SKM-1 (cell line): Measurements from ENCODE around the gene AARS2.
A peak's percentile ranks its signal among the peaks of the same experiment; 100 is the strongest.

Experiments
- DNase-seq: peaks from one replicate; lab custom pipeline; 2025; ENCODE audit not compliant: unreplicated experiment; lab: John Stamatoyannopoulos, UW

AARS2 gene

DNA sequence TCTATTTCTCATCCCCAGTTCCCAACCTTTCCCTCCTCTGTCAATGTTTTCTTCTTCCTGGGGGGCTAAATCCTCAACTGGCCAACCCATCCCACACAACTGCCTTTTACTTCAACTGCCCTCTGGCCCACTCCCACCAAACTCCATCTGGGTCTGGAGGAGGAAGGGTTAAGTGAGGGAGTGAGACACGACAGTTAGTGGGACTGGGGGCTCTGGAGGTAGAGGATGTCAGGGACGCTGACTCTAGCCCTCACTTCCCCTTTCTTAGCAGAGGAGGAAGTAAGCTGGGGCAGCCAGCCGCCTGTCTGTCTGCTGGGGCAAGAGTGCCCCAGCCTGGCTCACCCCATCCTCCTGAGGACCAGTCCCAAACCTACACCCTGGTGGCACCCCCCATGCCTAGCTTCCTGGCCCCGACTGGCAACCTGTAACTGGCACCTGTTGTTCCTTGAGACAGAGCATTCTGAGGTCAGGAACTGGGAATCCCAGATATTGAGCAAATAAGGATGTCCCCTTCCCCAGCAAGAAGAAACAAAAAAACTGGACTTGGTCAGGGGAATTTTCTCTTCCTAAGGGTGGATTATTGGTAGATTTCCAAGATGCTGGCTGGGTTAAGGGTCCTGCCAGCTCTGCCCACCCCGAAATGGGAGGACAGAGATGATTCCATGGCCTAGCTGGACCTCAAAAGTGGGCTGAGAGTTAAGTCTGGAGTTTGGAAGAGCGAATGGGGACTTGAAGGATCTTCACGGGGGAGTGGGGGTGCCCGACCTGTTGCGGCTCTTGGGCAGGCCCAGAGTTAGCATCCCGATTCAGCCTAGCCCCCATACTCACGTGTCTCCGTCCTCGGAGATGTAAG lies 48.8 kb downstream of the AARS2 start:
- DNase-seq = peak; percentile 77

DNA sequence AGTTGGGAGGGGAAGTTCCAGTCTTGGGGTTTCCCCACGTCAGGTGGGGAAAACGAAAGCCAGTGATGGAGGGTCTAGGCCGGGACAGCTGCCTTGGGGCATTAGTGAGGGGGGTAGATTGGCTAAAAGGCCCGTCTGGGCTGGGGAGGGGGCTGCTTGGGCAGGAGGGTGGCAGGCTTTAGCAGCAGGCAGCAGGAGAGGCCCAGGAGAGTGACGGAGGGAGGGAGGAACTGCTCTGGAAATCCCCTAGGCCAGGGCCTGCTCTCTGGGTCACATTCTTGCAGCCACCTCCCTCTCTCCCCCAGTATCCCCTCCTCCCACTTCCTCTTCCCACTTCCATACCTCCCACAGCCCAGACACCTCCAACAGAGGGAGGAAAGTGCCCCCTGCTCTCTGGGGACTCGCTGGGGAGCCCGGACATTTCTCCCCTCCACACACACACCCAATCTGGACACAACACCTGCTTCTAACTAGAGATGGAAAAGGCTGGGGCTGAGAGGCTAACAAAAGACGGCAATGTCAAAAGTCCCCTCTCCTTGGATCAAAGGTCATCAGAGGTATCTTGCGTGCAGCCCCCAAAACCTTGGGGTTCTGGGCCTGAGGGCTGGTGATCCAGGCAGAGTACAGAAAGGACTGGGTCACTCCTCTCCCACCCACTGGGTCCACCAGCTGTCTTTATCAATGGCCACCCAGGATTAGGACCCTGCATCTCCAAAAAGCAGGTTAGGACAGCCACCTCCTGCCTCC lies 49.6 kb downstream of the AARS2 start:
- no peak for DNase-seq

DNA sequence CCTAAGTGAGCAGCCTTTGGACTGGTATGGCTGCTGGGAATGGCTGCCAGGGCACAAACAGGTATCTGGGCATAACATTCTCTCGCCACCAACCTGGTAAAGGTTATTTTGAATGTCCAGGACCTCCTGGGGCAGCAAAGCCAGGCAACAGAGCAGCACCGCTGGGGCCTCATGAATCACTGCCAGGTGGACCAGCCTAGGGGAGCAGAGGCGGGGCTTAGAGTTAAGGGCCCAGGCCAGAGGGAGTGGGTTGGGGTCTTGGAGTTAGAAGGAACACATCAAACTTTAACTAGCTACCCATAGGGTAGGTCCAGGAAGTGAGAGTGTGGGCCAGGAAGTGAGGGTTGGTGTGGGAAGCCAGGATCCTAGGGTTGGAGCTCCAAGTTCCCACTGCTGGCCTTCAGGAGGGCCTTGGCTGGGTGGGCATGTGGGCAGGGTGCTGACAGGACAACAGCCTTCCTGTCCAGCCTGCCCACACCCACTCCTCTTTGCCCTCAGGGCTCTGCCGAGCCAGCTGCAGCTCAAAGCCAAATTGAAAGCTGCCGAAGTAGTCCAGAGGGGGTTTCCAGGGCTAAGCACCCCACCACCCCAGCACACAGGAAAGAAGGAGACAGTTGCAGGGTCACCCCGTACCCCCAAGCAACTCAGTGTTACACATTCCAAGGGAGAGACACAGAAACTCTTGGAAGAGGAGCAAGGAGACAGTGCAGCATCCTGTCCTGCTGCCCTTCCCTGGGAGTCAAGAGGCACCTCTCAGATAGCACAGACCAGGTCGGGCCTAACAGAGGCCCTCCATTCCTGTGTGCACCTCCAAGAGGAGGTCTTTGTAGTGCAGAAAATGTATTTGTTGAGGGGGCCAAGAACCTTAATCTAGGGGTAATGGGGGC lies 50.4 kb downstream of the AARS2 start:
- DNase-seq = no peak

DNA sequence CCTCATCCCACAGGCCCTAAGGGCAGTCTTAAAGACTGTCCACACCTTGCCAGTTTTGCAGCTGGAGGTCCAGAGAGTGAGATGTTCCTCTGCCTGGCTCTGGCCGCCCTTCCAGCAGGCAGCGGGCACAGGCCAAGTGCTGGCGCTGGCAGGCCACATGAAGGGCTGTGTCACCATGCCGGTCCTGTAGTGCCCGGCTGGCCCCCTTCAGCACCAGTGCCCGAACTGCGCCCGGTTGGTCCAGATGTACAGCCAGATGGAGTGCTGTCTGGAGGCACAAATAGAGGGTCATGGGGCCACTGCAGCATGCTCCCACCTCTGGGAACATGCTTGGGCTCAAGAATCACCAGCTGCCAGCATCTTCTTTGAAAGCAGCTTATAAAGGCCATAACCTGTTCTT lies 51.6 kb downstream of the AARS2 start:
- DNase-seq = no peak

DNA sequence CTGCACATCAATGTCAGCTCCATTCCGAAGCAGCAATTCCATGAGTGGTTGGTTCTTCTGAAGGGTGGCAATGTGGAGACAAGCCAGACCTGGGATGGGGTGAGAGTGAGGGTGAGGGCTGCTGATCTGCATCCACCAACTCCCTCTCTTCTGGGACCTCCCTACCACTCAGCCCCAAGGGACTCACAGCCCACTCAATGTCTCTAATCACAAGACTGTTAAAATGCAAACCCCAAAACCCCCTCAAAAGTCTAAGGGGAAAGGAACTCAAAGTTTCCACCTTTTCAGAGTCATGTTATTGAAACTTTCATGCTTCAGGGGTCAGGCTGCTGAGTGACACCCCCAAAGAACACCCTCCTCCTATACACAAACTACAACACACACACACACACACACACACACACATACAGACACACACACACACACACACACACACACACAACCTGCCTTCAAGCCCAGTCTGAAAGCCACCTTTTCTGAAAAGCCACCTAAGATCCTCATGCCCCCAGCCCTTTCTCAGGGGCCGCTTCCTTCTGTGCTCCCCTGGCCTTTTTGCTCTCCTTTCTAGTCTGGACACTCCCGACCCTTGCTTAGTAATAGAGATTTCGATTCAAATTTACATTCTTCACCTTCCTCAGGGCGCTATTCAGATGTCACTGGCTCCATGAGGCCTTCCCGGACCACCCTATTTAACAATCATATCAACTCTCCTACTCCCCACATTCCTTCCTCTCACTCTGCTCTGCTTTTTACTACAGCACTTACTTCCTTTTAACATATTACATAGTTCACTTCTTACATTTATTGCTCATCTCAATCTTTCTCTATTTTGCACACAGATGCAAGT lies 52.5 kb downstream of the AARS2 start:
- no peak for DNase-seq

DNA sequence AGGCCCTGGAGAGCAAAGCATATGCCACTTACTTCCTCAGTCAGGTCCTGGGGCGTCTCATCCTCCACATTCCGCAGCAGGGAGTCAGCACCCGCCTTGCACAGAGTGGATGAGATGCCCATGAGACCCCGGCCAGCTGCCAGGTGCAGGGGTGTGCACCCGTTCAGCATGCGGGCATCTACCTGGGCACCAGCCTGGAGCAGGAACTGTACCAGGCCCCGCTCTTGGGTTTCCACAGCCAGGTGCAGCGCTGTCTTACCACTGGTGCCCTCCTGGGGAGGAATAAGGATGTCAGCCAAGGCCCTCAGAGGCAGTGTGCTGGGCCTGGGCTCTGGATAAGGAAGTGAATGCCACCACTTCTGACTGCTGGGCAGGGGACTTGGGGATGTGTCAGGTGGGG lies 53.1 kb downstream of the AARS2 start:
- DNase-seq = no peak

DNA sequence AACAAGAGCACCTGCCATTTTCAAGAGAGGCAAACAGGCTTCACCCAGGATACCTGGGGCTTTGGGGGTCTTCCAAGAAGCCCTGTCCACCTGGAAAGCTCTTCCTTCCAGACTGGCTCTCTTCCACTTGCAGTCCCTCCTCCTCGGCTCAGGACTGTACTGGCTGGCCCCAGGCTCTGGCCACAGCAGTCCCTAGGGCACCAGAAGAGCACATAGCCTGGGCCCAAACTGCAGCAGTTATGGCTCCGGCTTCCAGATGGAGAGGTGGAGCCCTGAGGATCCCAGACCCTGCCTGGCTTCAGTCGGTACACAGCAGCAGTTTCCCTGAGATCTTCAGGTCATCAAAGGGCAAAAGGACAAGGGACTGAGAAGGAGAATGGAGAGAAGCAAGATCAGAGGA lies 54.2 kb downstream of the AARS2 start:
- no peak for DNase-seq

DNA sequence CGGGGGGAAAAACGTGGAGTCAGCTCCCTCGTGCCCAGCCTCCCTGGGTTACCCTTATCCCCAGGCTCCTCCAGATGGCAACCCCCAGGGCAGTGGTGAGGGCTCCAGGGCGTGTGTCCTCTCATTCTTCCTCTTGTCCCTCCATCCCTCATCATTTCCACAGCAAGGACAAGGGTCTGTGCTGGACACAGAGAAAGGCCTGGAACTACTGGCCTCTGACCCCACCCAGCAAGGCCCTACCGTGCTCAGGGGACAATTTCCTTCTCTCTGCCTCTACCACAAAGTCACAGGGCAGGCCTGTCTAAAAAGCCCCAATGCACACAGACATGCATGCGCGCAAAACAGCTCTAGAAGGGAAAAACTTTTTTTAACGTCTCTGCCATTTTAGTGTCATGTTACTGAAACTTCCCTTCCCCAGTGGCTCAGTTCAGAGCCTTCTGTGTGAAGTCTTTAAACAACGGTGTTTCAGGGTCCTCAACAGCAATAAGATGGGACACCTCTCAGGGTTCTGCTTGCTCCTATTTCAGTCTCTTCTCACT lies 54.8 kb downstream of the AARS2 start:
- no peak for DNase-seq

DNA sequence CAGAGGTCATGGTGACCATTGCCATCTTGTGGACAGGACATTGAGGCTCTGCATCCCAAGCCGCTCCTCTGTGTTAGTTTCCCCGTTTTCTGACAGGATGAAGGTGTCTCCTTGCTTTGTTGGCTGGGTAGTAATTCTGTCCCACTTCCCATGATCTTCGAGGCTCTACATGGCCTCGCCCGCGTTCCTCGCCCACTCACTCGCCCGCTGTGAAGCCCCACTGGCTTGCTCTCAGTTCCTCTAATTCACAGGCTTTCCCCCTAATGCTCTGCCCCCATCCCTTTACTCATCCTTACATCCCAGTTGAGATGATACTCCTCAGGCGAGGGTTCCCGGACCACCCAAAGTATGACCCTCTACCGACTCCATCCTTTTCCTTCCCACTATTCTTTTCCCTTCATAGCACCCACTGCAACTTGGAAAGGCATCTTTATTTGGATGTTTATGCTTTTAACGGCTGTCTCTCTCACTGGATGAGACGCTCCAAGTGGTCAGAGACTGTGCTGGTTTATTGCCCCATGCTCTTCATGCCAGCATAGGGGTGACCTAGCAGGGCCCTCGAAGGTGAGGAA lies 55.3 kb downstream of the AARS2 start:
- DNase-seq = no peak

DNA sequence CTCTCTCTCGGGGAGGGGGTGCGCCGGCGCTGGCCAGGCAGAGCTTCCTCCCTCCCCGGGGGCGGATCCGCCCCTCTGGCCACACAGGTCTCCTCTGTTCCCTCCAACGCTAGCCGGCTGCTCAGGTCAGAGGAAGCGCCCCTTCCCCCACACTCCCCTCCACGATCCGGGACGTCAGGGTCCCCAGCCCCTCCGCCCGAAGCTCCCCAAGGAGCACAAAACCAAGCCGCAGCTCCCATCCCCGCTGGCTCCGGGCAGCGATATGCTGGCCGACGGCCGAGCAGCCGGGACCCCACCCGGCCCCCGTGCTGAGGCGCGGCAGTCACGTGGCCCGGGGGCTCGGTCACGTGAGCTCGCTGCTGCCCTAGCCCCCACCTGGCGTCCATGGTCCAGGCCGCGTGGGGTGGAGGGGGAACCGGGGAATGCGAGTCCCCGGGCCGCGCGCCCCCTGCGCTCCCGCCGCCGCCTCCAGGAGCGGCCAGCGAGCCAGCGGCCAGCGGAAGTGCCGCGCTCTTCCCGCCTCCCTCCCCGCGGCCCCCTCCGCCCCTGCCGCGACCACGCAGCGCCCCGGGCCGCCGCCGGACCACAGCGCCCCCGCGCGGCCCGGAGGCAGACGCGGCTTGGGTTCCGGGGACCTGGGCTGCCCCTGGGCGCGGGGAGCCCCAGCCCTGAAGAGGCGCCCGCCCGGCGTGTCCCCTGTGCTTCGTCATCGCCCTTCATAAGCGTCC lies 56.0 kb downstream of the AARS2 start, which contains the start of gene SLC35B2:
Gene SLC35B2, minus strand, starts transcription at position 504 of the 728 bp plus-strand sequence. Its CDS starts 118 bp downstream, at position 386.
- peak; percentile 38 for DNase-seq

DNA sequence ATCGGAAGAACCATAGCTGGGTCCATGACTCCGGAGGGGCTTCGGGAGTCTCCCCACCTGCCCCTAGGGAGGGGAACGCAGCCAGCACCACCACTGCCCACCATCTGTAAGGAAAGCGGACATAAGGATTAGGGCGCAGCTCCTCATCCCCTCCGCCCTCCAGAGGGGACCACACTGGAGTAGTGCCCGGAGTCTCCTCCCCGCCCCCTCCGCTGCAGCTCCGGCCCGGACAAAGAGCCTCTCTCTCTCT lies 56.4 kb downstream of the AARS2 start:
- no peak for DNase-seq

DNA sequence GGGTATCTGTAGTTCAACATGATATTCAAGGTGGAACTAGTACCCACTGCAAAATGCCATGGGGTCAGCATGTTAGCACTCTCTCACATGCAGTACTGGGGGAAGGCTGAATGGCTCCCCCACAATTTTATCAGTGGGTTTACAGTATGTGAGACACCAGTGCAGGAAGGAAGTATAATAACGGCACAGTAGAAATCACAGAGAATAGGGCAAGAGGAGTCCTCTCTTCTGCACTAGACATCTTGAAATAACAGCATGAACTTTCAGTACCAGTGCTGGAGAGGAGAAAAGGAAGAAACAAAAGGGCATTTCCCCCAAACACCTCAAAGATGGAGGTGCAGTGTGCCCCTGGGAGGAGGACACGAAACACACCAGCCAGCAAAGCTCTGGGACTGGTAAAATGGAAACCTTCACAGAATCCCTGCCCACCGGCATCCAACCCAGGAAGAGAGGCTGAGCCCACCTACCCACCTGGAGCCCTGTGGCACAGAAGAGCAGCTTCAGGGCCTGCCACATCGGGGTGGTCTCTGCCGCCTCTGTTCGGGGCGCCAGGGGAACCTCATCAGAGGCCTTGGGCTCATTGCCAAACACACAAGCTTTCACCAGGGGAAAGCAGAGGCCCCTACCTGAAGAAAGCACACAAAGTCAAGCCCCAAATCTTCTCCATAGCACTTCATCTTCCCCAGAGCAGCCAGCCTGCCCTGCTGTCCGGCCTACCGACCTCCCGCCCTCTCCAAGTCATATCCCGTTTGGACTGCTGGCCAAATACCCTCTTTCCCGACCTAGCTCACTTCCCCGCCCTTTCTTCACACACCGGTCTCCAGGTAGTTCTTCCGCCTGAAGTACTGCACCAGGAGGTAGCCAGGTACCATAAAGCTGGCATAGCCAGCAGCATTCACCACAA lies 57.0 kb downstream of the AARS2 start:
- no peak for DNase-seq

DNA sequence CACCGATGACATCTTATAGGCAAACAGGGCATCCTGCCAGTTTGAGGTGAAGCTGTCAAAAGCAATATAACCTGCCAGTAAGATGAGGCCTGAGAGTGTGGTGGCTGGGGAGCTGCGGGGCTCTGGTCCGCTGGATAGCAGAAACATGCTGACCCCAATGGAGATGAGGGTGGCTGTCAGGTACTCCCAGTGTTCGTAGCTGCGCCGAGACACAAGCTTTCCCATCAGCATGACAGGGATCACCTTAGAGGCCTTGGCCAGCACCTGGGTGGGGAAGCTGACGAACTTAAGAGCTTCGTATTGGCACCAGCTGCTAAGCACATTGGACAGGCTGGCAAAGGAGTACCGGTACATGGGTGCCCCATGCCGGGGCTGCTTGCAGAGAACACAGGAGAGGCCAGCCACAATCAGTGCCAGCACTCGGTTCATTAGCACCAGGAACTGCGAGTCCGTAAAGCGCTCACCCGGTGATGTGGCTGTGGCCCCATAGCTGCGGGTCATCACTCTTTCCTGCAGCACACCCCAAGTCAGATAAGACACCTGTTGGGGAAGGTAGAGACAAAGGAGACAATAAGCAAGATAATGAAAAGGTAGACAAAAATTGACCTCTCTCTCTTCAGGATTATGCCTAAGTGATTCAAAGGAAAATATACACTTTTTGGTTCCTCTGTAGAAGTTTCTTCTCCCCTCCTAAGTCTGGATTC lies 57.9 kb downstream of the AARS2 start:
- DNase-seq = no peak

DNA sequence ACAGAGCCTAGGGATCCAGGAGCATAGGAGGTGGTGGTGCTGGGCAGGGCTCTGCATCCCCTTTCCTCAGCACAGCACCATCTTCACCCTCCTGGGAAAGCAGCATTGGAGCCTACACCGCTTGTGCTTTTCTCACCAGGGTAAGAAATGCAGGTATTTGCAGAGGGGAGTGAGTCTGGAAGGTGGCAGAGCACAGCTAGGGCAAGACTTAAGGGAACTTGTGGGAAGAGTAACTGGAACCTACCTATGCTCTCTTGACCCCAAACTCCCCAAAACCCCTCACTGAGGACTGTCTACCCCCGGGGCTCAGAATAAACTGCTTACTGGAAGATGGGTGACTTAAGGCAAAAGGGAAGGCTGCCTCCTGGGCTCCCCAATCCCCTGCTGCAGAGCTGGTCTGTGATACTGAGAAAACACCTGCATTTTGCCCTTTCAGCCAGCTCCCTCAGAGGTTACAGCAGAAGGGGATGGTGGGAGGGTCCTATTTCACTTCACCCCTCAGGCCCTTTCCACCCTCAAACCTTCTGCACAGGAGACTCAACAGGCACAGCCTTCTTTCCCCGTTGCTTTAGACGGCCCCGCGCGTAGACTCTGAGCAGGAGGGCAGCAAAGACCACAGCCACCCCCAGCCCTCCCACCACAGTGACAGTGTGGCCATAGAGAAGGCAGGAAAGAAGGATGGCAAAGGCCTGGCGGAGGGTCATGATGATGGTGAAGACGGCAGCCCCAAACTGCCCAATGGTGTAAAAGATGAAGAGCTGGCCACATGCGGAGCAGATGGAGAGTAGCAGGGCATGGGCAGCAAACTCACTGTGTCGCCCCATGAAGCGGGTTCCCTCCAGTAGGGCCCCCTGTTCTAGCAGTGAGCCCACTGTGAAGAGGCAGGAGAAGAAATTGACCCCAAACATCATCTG lies 58.7 kb downstream of the AARS2 start:
- DNase-seq = no peak

DNA sequence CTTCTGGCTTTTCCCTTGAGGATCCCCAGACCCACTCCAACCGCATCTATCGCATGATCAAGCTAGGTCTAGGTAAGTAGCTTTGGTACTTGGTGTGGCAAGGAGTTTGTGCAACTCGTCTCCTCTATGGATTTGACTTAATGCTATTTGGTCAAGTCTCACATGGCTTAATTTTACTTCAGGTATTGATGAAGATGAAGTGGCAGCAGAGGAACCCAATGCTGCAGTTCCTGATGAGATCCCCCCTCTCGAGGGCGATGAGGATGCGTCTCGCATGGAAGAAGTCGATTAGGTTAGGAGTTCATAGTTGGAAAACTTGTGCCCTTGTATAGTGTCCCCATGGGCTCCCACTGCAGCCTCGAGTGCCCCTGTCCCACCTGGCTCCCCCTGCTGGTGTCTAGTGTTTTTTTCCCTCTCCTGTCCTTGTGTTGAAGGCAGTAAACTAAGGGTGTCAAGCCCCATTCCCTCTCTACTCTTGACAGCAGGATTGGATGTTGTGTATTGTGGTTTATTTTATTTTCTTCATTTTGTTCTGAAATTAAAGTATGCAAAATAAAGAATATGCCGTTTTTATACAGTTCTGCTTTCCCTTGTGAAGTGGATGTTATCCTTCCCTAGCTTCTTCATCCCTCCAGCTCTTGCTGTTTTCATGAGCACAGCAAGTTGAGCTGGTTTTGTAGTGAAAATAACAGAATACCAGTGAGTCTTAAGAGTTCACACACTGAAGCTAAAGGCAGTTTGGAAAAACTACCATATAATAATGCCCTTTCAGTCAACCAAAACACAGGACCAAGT lies 59.6 kb downstream of the AARS2 start:
- DNase-seq = no peak
